Measurements from ENCODE around the gene NKX2-8.

Gene NKX2-8

GRCh38 chr14:36591482-36591881, 9.1 kb upstream of the NKX2-8 start:
- H3K9me3 ChIP-seq (ENCODE audit: insufficient read depth, low read length) = no peaks in the 10 kb centered on the region
- H3K4me3 ChIP-seq (ENCODE audit: low read length) = no peak overlapping the region
- no peak overlapping the region for H3K27ac ChIP-seq (ENCODE audit: low read length)
- no peaks in the 10 kb centered on the region for H3K4me1 ChIP-seq (ENCODE audit: low read length)
- TF ChIP-seq EZH2phosphoT487 (IDR thresholded peaks at IDR 0.05; ENCODE audit: low read depth) = no peak
- TF ChIP-seq CTCF (IDR thresholded peaks at IDR 0.05; ENCODE audit: low read depth, low read length) = no peak
- peaks cover 35% of the 10 kb centered on the region for H3K27me3 ChIP-seq (ENCODE audit: low read depth, low read length)
- H3K36me3 ChIP-seq (replicated peaks; ENCODE audit: low read depth, low read length) = no peaks in the 10 kb centered on the region
- H3K4me2 ChIP-seq (ENCODE audit: low read length) = no peak overlapping the region
- no peaks in the 10 kb centered on the region for H4K20me1 ChIP-seq (ENCODE audit: insufficient read depth, low read length)
- no peak overlapping the region for H3K9ac ChIP-seq (ENCODE audit: low read length)
- no peaks in the 10 kb centered on the region for H3K79me2 ChIP-seq (ENCODE audit: low read length)
- no peak overlapping the region for H2AFZ ChIP-seq (ENCODE audit: low read depth, low read length)

GRCh38 chr14:36588788-36589187, 6.4 kb upstream of the NKX2-8 start:
- Histone ChIP-seq H3K4me2 (ENCODE audit: low read length) (no peak overlapping the region; the same call in 1 of the 2 replicates), H3K79me2 (ENCODE audit: low read length) (no peaks in the 10 kb centered on the region), H3K9ac (ENCODE audit: low read length) (no peak overlapping the region), H2AFZ (ENCODE audit: low read depth, low read length) (peak overlapping the region; percentile 58; the same call in 1 of the 2 replicates), H3K9me3 (ENCODE audit: insufficient read depth, low read length) (no peaks in the 10 kb centered on the region), H3K27ac (ENCODE audit: low read length) (no peak overlapping the region), H3K36me3 (replicated peaks; ENCODE audit: low read depth, low read length) (no peaks in the 10 kb centered on the region), H3K4me1 (ENCODE audit: low read length) (no peaks in the 10 kb centered on the region), H4K20me1 (ENCODE audit: insufficient read depth, low read length) (no peaks in the 10 kb centered on the region), H3K4me3 (ENCODE audit: low read length) (no peak overlapping the region), H3K27me3 (ENCODE audit: low read depth, low read length) (peaks cover 13% of the 10 kb centered on the region)
- TF ChIP-seq CTCF (IDR thresholded peaks at IDR 0.05; ENCODE audit: low read depth, low read length) (no peak), EZH2phosphoT487 (IDR thresholded peaks at IDR 0.05; ENCODE audit: low read depth) (no peak)

- Histone ChIP-seq H3K9ac (ENCODE audit: low read length) (no peak overlapping the region), H3K79me2 (ENCODE audit: low read length) (no peaks in the 10 kb centered on the region), H4K20me1 (ENCODE audit: insufficient read depth, low read length) (no peaks in the 10 kb centered on the region), H3K4me2 (ENCODE audit: low read length) (no peak overlapping the region), H3K4me3 (ENCODE audit: low read length) (no peak overlapping the region), H3K9me3 (ENCODE audit: insufficient read depth, low read length) (no peaks in the 10 kb centered on the region), H3K27me3 (ENCODE audit: low read depth, low read length) (peaks cover 9% of the 10 kb centered on the region), H2AFZ (ENCODE audit: low read depth, low read length) (no peak overlapping the region), H3K27ac (ENCODE audit: low read length) (no peak overlapping the region), H3K36me3 (replicated peaks; ENCODE audit: low read depth, low read length) (no peaks in the 10 kb centered on the region), H3K4me1 (ENCODE audit: low read length) (no peaks in the 10 kb centered on the region)
- TF ChIP-seq CTCF (IDR thresholded peaks at IDR 0.05; ENCODE audit: low read depth, low read length) = no peak
- no peak for TF ChIP-seq EZH2phosphoT487 (IDR thresholded peaks at IDR 0.05; ENCODE audit: low read depth)
Observed at GRCh38 chr14:36588119-36588518, 5.7 kb upstream of the NKX2-8 start.

- H3K4me1 ChIP-seq (ENCODE audit: low read length) = no peaks in the 10 kb centered on the region
- no peaks in the 10 kb centered on the region for H3K79me2 ChIP-seq (ENCODE audit: low read length)
- H4K20me1 ChIP-seq (ENCODE audit: insufficient read depth, low read length) = no peaks in the 10 kb centered on the region
- H3K9ac ChIP-seq (ENCODE audit: low read length) = no peak overlapping the region
- H3K4me2 ChIP-seq (ENCODE audit: low read length) = no peak overlapping the region
- no peaks in the 10 kb centered on the region for H3K36me3 ChIP-seq (replicated peaks; ENCODE audit: low read depth, low read length)
- TF ChIP-seq CTCF (IDR thresholded peaks at IDR 0.05; ENCODE audit: low read depth, low read length) = no peak
- no peak for TF ChIP-seq EZH2phosphoT487 (IDR thresholded peaks at IDR 0.05; ENCODE audit: low read depth)
- no peak overlapping the region for H3K4me3 ChIP-seq (ENCODE audit: low read length)
- no peak overlapping the region for H3K27ac ChIP-seq (ENCODE audit: low read length)
- no peaks in the 10 kb centered on the region for H3K27me3 ChIP-seq (ENCODE audit: low read depth, low read length)
- no peak overlapping the region for H2AFZ ChIP-seq (ENCODE audit: low read depth, low read length)
- H3K9me3 ChIP-seq (ENCODE audit: insufficient read depth, low read length) = no peaks in the 10 kb centered on the region
Observed at GRCh38 chr14:36585100-36585499, 2.7 kb upstream of the NKX2-8 start.
